ENCODE measurements around the gene LAMTOR3. TPM values are rescaled to one million over a fixed set of nuclear protein-coding genes. Genes with fewer than 3 reads are reported as not detected.
A peak's percentile ranks its signal among the peaks of the same experiment; 100 is the strongest.

The LAMTOR3 gene
- total RNA-seq, 6 donors from 2014 or later, result 6.4 to 46.3 (median 40.9) TPM

DNA sequence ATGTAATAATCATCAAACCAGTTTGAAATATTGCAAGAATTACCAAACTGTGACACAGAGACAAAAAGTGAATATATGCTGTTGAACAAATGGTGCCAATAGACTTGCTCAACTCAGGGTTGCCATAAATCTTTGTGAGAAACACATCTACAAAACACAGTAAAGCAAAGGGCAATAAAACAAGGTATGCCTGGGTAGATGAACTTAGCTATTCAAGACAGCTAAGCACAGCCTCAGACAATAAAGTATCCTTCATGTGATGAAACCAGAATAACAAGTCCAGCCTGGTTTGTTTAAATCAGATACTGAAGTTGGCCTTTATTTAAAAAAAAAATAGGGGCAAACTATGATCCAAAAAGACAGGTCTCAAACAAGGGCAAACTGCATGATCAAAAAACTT, 19.2 kb downstream of the LAMTOR3 start:
- no peaks in the 10 kb centered on the region for H3K27me3 ChIP-seq
- no peak for ATAC-seq (ENCODE audit: low FRiP score in 2 of 2)
- no peak overlapping the region for H3K27ac ChIP-seq
- TF ChIP-seq, protein P1, sequence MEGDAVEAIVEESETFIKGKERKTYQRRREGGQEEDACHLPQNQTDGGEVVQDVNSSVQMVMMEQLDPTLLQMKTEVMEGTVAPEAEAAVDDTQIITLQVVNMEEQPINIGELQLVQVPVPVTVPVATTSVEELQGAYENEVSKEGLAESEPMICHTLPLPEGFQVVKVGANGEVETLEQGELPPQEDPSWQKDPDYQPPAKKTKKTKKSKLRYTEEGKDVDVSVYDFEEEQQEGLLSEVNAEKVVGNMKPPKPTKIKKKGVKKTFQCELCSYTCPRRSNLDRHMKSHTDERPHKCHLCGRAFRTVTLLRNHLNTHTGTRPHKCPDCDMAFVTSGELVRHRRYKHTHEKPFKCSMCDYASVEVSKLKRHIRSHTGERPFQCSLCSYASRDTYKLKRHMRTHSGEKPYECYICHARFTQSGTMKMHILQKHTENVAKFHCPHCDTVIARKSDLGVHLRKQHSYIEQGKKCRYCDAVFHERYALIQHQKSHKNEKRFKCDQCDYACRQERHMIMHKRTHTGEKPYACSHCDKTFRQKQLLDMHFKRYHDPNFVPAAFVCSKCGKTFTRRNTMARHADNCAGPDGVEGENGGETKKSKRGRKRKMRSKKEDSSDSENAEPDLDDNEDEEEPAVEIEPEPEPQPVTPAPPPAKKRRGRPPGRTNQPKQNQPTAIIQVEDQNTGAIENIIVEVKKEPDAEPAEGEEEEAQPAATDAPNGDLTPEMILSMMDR (IDR thresholded peaks at IDR 0.05), result no peak
- TF ChIP-seq POLR2AphosphoS5 (IDR thresholded peaks at IDR 0.05) (no peak), EP300 (IDR thresholded peaks at IDR 0.05) (no peak), POLR2A (IDR thresholded peaks at IDR 0.05) (no peak)
- no peak for DNase-seq
- no peak overlapping the region for H3K4me3 ChIP-seq
- H3K4me1 ChIP-seq, result no peaks in the 10 kb centered on the region
- H3K9me3 ChIP-seq, result no peaks in the 10 kb centered on the region
- peaks cover under 1 to 24% (median 20%) of the 10 kb centered on the region in 4 donors for H3K36me3 ChIP-seq

DNA sequence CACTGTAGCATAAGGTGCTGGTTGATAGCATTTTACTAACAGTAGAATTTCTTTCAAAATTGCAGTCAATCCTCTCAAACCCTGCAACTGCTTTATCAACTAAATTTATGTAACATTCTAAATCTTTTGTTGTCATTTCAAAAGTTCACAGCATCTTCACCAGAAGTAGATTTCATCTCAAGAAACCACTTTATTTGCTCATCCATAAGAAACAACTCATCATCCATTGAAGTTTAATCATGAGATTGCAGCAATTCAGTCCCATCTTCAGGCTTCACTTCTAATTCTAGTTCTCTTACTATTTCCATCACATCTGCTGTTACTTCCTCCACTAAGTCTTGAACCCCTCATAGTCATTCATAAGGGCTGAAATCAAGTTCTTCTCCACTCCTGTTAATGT, 21.7 kb downstream of the LAMTOR3 start:
- no peak overlapping the region for H3K4me3 ChIP-seq
- H3K27me3 ChIP-seq, result no peaks in the 10 kb centered on the region
- DNase-seq (no peak), ATAC-seq (ENCODE audit: low FRiP score in 2 of 2) (no peak)
- H3K4me1 ChIP-seq, result no peaks in the 10 kb centered on the region
- no peak overlapping the region for H3K27ac ChIP-seq
- TF ChIP-seq, protein P1 (IDR thresholded peaks at IDR 0.05), result no peak
- no peak for TF ChIP-seq POLR2AphosphoS5 (IDR thresholded peaks at IDR 0.05)
- TF ChIP-seq POLR2A (IDR thresholded peaks at IDR 0.05), result no peak
- TF ChIP-seq EP300 (IDR thresholded peaks at IDR 0.05), result no peak
- H3K9me3 ChIP-seq, result no peaks in the 10 kb centered on the region
- peaks cover 0 to 2% (median 0%) of the 10 kb centered on the region in 4 donors for H3K36me3 ChIP-seq

DNA sequence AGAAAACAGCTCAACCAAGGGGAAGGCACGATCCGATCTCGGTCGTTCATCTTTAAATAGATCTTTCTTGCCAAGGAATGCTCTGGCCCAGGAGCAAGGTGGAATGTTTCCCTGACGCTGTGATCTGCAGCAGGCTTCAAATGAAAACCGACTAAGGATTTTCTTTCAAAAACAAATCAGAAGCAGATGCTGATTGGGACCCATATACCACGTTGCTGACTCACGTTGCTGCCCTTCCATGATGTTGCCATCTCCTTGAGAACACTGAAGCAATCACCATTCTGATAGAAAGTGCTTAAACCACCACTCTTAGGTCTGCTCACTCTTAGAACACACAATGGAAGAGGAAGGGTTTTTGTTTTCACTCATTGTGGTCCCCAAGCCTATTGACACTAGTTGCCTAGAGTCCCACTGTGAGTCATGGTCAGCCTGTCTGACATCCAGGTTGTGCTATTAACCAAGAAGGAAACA, 26.1 kb downstream of the LAMTOR3 start:
- H3K4me1 ChIP-seq, result no peaks in the 10 kb centered on the region
- WGBS, 2 donors, result 64 to 67% methylated on average over 8 of the region's 8 CpGs

DNA sequence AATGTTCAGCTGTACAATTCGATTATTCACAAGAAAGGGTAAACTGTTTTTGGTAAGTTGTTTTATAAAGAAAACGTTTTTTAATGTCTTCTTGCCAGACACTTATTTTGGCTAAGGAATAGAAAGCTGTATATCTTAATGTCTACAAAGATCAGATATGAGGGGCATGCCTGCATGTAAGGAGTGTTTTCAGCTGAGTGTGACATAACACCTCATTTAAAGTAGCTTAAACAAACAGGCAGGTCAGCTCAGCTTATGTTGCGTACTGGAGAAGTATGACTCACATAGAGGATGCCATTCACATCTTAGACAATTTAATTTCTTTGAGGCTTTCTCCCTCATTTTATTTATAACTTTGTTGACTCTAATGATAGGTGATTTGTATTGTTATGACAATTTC, 30.4 kb downstream of the LAMTOR3 start:
- Histone ChIP-seq H3K27ac (no peak overlapping the region), H3K4me1 (no peaks in the 10 kb centered on the region), H3K27me3 (no peaks in the 10 kb centered on the region), H3K36me3 (no peaks in the 10 kb centered on the region), H3K4me3 (no peak overlapping the region), H3K9me3 (no peaks in the 10 kb centered on the region)
- TF ChIP-seq, protein P1 (IDR thresholded peaks at IDR 0.05), result no peak
- TF ChIP-seq POLR2AphosphoS5 (IDR thresholded peaks at IDR 0.05) (no peak), EP300 (IDR thresholded peaks at IDR 0.05) (no peak), POLR2A (IDR thresholded peaks at IDR 0.05) (no peak)
- ATAC-seq (ENCODE audit: low FRiP score in 2 of 2) (no peak), DNase-seq (no peak)
- WGBS, 2 donors, result 45 to 48% methylated on average over 3 of the region's 3 CpGs

More for the DNA sequence above, 26.1 kb downstream of the LAMTOR3 start:
- ATAC-seq (ENCODE audit: low FRiP score in 2 of 2) (no peak), DNase-seq (no peak)
- Histone ChIP-seq H3K4me3 (no peak overlapping the region), H3K36me3 (no peaks in the 10 kb centered on the region), H3K27me3 (no peaks in the 10 kb centered on the region), H3K9me3 (no peaks in the 10 kb centered on the region), H3K27ac (no peak overlapping the region)
- TF ChIP-seq POLR2AphosphoS5 (IDR thresholded peaks at IDR 0.05) (no peak), POLR2A (IDR thresholded peaks at IDR 0.05) (no peak), EP300 (IDR thresholded peaks at IDR 0.05) (no peak)
- TF ChIP-seq, protein P1 (IDR thresholded peaks at IDR 0.05), result no peak

DNA sequence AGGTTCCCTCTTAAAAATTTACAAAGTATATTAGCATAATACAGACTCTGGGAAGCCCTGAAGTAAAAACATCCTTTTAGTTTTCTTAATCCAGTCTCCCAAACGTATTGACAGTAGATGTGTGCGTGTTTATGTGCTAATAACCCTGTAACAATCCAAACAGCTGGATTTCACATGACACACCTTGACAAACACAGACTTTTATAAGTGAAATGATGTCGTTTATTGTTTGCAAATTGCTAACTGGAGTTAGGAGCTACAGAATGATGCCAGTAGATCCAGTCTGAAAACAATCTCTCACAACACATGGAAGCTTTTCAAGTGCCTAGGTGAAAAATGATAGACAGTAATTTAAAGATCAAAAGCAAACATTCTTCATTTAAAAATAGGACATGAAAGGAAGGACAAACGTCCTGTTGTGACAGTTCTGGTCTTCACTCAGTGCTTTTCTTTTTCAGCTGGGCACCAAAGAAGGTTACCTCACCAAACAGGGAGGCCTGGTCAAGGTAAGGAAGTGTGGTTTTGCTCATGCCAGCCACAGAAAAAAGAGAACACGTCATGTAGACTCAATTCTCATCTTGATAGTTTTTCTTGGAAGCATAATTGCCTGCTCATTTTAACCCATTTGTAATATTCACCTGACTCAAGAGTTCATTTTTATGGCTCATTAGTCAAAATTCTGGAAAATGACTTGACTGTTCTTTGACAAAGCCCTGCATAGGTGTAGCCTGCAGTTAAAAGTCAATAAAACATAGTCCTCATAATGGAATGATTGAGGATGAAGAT, 32.9 kb downstream of the LAMTOR3 start:
- DNase-seq (no peak), ATAC-seq (ENCODE audit: low FRiP score in 2 of 2) (no peak)
- Histone ChIP-seq H3K9me3 (no peaks in the 10 kb centered on the region), H3K27ac (peak overlapping the region in 1 of 4 donors; percentile 8), H3K36me3 (no peaks in the 10 kb centered on the region), H3K4me1 (no peaks in the 10 kb centered on the region), H3K27me3 (no peaks in the 10 kb centered on the region), H3K4me3 (no peak overlapping the region)
- TF ChIP-seq POLR2A (IDR thresholded peaks at IDR 0.05) (no peak), EP300 (IDR thresholded peaks at IDR 0.05) (no peak), POLR2AphosphoS5 (IDR thresholded peaks at IDR 0.05) (no peak)
- TF ChIP-seq, protein P1 (IDR thresholded peaks at IDR 0.05), result no peak
- 46 to 51% methylated on average over 5 of the region's 5 CpGs for WGBS, 2 donors
